IMR-90 (cell line): ENCODE results near the gene BOLL. TPM values are rescaled to one million over a fixed set of nuclear protein-coding genes. Genes with fewer than 3 reads are reported as not detected.
"Not testable (repeated sequence)": the region's sequence is repeated elsewhere in the genome, so short reads cannot be mapped to it uniquely, and the experiment has no call there.

Source experiments
- ATAC-seq: fragments of 200-7000 bp; cut with Tn5 transposase; 2 replicates; pipeline ENCODE4 v1.9.1; 2020; ENCODE audit warnings: low read depth, mild to moderate bottlenecking, moderate library complexity
- Bru-seq: library from RNA; stranded (reverse); fragments of 400-500 nt; gene quantifications from one replicate; lab custom pipeline; 2021; lab: Mats Ljungman, UMichigan
- BruChase-seq, 2 experiments: library from RNA; stranded (reverse); fragments of 400-500 nt; gene quantifications; one replicate each; lab custom pipeline; 2021; lab: Mats Ljungman, UMichigan
- BruUV-seq: library from RNA; stranded (reverse); fragments of 400-500 nt; replicated peaks from 2 replicates; lab custom pipeline; 2021; lab: Mats Ljungman, UMichigan
- CTCF ChIA-PET: fragments of 300-600 bp; formaldehyde crosslinking; extraction: SDS; loops from one replicate; lab custom pipeline; 2021; ENCODE audit warnings: antibody characterized with exemption; lab: Yijun Ruan, JAX
- POLR2A ChIA-PET: fragments of 300-600 bp; sonication (Branson Sonifier 250); formaldehyde crosslinking; loops from one replicate; lab custom pipeline; 2022; ENCODE audit warnings: antibody characterized with exemption; ENCODE audit not compliant: unreplicated experiment; lab: Charles Lee
- DNase-seq: peaks from one replicate; pipeline ENCODE4 v3.0.0; 2013
- H2AFZ ChIP-seq: replicated peaks from 2 replicates; pipeline ENCODE3; 2013; ENCODE audit warnings: low read length, mild to moderate bottlenecking; ENCODE audit not compliant: poor library complexity
- H2AK5ac ChIP-seq: 2 replicates; pipeline ENCODE4 v1.6.1; 2013; ENCODE audit warnings: low read depth, low read length, inconsistent platforms
- H2AK9ac ChIP-seq: replicated peaks from 2 replicates; pipeline ENCODE3; 2013; ENCODE audit warnings: mild to moderate bottlenecking, low read depth, low read length, moderate library complexity; ENCODE audit not compliant: poor library complexity
- H2BK120ac ChIP-seq: 2 replicates; pipeline ENCODE4 v1.6.1; 2013; ENCODE audit warnings: low read depth, low read length, inconsistent platforms
- H2BK15ac ChIP-seq: 3 replicates; pipeline ENCODE4 v1.6.1; 2013; ENCODE audit warnings: low read depth, low read length, inconsistent platforms
- H2BK20ac ChIP-seq: 2 replicates; pipeline ENCODE4 v1.6.1; 2013; ENCODE audit warnings: low read depth, mild to moderate bottlenecking, inconsistent platforms, low read length, moderate library complexity
- H2BK5ac ChIP-seq: 2 replicates; pipeline ENCODE4 v1.6.1; 2013; ENCODE audit warnings: mild to moderate bottlenecking, low read depth, low read length, inconsistent platforms; ENCODE audit not compliant: poor library complexity, severe bottlenecking
- H3K14ac ChIP-seq: replicated peaks from 2 replicates; pipeline ENCODE4 v1.6.1; 2013; ENCODE audit warnings: low read depth, low read length, inconsistent platforms
- H3K18ac ChIP-seq: 2 replicates; pipeline ENCODE4 v1.6.1; 2013; ENCODE audit warnings: low read depth, low read length, control low read depth
- H3K23ac ChIP-seq: 2 replicates; pipeline ENCODE4 v1.6.1; 2013; ENCODE audit warnings: low read depth, low read length, inconsistent platforms
- H3K27ac ChIP-seq: 2 replicates; pipeline ENCODE4 v1.5.1; 2013; ENCODE audit warnings: mild to moderate bottlenecking, control low read depth, low read length; ENCODE audit not compliant: insufficient read depth
- H3K27me3 ChIP-seq: 2 replicates; pipeline ENCODE4 v1.6.1; 2013; ENCODE audit warnings: low read length; ENCODE audit not compliant: control insufficient read depth, insufficient read depth
- H3K36me3 ChIP-seq: 2 replicates; pipeline ENCODE4 v1.6.1; 2013; ENCODE audit warnings: low read length, mixed read lengths; ENCODE audit not compliant: control insufficient read depth, insufficient read depth
- H3K4ac ChIP-seq: 2 replicates; pipeline ENCODE4 v1.6.1; 2013; ENCODE audit warnings: low read depth, low read length, inconsistent platforms
- H3K4me1 ChIP-seq: 2 replicates; pipeline ENCODE4 v1.6.1; 2013; ENCODE audit warnings: low read length, mixed read lengths; ENCODE audit not compliant: control insufficient read depth, insufficient read depth
- H3K4me2 ChIP-seq: 2 replicates; pipeline ENCODE4 v1.6.1; 2013; ENCODE audit warnings: low read depth, mild to moderate bottlenecking, control low read depth, low read length, moderate library complexity
- H3K4me3 ChIP-seq: 2 replicates; pipeline ENCODE4 v1.5.1; 2013; ENCODE audit warnings: low read depth, mild to moderate bottlenecking, control low read depth, low read length, moderate library complexity; ENCODE audit not compliant: insufficient read depth
- H3K56ac ChIP-seq: 2 replicates; pipeline ENCODE4 v1.6.1; 2013; ENCODE audit warnings: low read length, inconsistent platforms; ENCODE audit not compliant: insufficient read depth; ENCODE audit errors: extremely low read depth
- H3K79me1 ChIP-seq, 2 experiments: 2 replicates each; pipeline ENCODE4 v1.6.1; 2013; ENCODE audit warnings: low read length in 2 of 2, inconsistent platforms in 1 of 2, low read depth in 1 of 2
- H3K9ac ChIP-seq: 2 replicates; pipeline ENCODE4 v1.6.1; 2013; ENCODE audit warnings: low read depth, low read length, control low read depth
- H3K9me1 ChIP-seq: 2 replicates; pipeline ENCODE4 v1.6.1; 2013; ENCODE audit warnings: low read length, inconsistent platforms; ENCODE audit not compliant: insufficient read depth
- H3K9me3 ChIP-seq: 2 replicates; pipeline ENCODE4 v1.6.1; 2013; ENCODE audit warnings: low read length; ENCODE audit not compliant: control insufficient read depth, insufficient read depth
- H4K20me1 ChIP-seq: 2 replicates; pipeline ENCODE4 v1.6.1; 2013; ENCODE audit warnings: low read length, inconsistent platforms; ENCODE audit not compliant: insufficient read depth
- H4K5ac ChIP-seq: 2 replicates; pipeline ENCODE4 v1.6.1; 2013; ENCODE audit warnings: mild to moderate bottlenecking, low read depth, low read length, control low read depth
- H4K8ac ChIP-seq, 2 experiments: 2 replicates each; pipeline ENCODE4 v1.6.1; 2013; ENCODE audit warnings: low read depth in 2 of 2, low read length in 2 of 2, control low read depth in 1 of 2, inconsistent platforms in 1 of 2
- H4K91ac ChIP-seq: 2 replicates; pipeline ENCODE4 v1.6.1; 2013; ENCODE audit warnings: low read depth, low read length, inconsistent platforms; ENCODE audit not compliant: insufficient read depth
- MAFK ChIP-seq: IDR thresholded peaks from 2 replicates; pipeline ENCODE4 v1.6.1; 2012; ENCODE audit warnings: low read depth, low read length, improper control_type of control experiment
- RCOR1 ChIP-seq: IDR thresholded peaks from 2 replicates; pipeline ENCODE4 v1.6.1; 2012; ENCODE audit warnings: mild to moderate bottlenecking, low read length, improper control_type of control experiment; ENCODE audit not compliant: insufficient replicate concordance
- SMC3 ChIP-seq: fragments of 150-350 bp; IDR thresholded peaks from 2 replicates; pipeline ENCODE4 v1.6.1; 2016; ENCODE audit warnings: low read depth, mild to moderate bottlenecking, antibody characterized with exemption, low read length, moderate library complexity
- WGBS, 2 experiments: methylation state at CpG; one replicate each; pipeline versions ENCODE4 v1.1.5 to v1.1.7; 2013; ENCODE audit warnings: missing lambda C conversion rate in 2 of 2; ENCODE audit not compliant: insufficient read length in 1 of 2; ENCODE audit errors: extremely low coverage in 2 of 2; 5-methylcytosine and 5-hydroxymethylcytosine counted together
- dilution Hi-C: fragments of 300-500 bp; cut with HindIII; formaldehyde crosslinking; loops from one replicate; pipeline ENCODE4 v1.14.3; 2018; ENCODE audit warnings: low sequenced_read_pairs; ENCODE audit not compliant: unreplicated experiment
- in situ Hi-C: fragments of 300-500 bp; cut with MboI; formaldehyde crosslinking; loops from 3 replicates; pipeline ENCODE4 v1.14.3; 2019; ENCODE audit warnings: low sequenced_read_pairs, inconsistent platforms, mixed read lengths
- intact Hi-C: fragments of 100-400 bp; cut with micrococcal nuclease; formaldehyde crosslinking; loops from 2 replicates; pipeline ENCODE4 v1.10.0; 2022
- long read RNA-seq: library from polyadenylated mRNA; unstranded; transcript quantifications from one replicate; pipeline ENCODE4 v2.0.0, GENCODE V29; 2021; ENCODE audit not compliant: unreplicated experiment
- polyA plus RNA-seq, 3 experiments: library from polyadenylated mRNA; depleted of rRNA; stranded (reverse); fragments of >200 nt; gene quantifications; 2 replicates each; pipeline ENCODE4 v1.2.3, GENCODE V29; 2012; ENCODE audit warnings: low replicate concordance in 1 of 3
- total RNA-seq: library from RNA; depleted of rRNA; stranded (reverse); fragments of >200 nt; gene quantifications from 2 replicates; pipeline ENCODE4 v1.2.3, GENCODE V29; 2012; rRNA removed

Gene BOLL
- total RNA-seq (not detected in 2 replicates), polyA plus RNA-seq (2012; rRNA removed) (not detected in 2 replicates), Bru-seq, nascent RNA (not detected), BruChase-seq, experiment 1, labeled RNA remaining after a 6-hour chase (percentile 4 among the genes with signal in this experiment), BruChase-seq, experiment 2, labeled RNA remaining after a 2-hour chase (percentile 3 among the genes with signal in this experiment)
- not detected in 2 replicates for polyA plus RNA-seq (2012; cell fraction: cytosol; rRNA removed)
- not detected in 2 replicates for polyA plus RNA-seq (2012; cell fraction: nucleus; rRNA removed; ENCODE audit: low replicate concordance)
- long read RNA-seq = 0 reads

- CTCF ChIA-PET = no interaction called here
- intact Hi-C loops (no loop called here), dilution Hi-C loops (no loop called here), in situ Hi-C loops (no loop called here)
- WGBS, 2 experiments = 67% methylated on average over 3 of the region's 80 CpGs; no CpG with 5 or more reads in 1 of the 2 experiments
- H2BK5ac ChIP-seq = no peak within 1 kb of the TSS
- no peak for ATAC-seq
- TF ChIP-seq SMC3 = no peak
- no peak for TF ChIP-seq RCOR1
- no peak for TF ChIP-seq MAFK
- H3K4me2 ChIP-seq = no peak within 1 kb of the TSS; the same call in 1 of the 2 replicates
- H3K4ac ChIP-seq = no peak within 1 kb of the TSS
- no peak within 1 kb of the TSS for H3K9ac ChIP-seq
- H2AK5ac ChIP-seq = no peak within 1 kb of the TSS
- peaks cover 12% of the 10 kb centered on the region for H3K27me3 ChIP-seq
- peak within 1 kb of the TSS; percentile 79 for H2AFZ ChIP-seq
- H3K36me3 ChIP-seq = no peaks in the 10 kb centered on the region
- POLR2A ChIA-PET = no interaction called here
- H4K91ac ChIP-seq = no peak within 1 kb of the TSS
- no peak within 1 kb of the TSS for H3K27ac ChIP-seq
- no peak within 1 kb of the TSS for H3K14ac ChIP-seq
- no peak within 1 kb of the TSS for H3K18ac ChIP-seq
- no peak within 1 kb of the TSS for H2BK15ac ChIP-seq
- no peak within 1 kb of the TSS for H4K8ac ChIP-seq
- no peaks in the 10 kb centered on the region for H3K9me3 ChIP-seq
- no peaks in the 10 kb centered on the region for H3K79me1 ChIP-seq
- H2BK120ac ChIP-seq = no peak within 1 kb of the TSS
- no peaks in the 10 kb centered on the region for H3K9me1 ChIP-seq
- H4K5ac ChIP-seq = no peak within 1 kb of the TSS
- no peak for DNase-seq
- no peak within 1 kb of the TSS for H3K23ac ChIP-seq
- H2AK9ac ChIP-seq = no peak within 1 kb of the TSS
- no peaks in the 10 kb centered on the region for H4K20me1 ChIP-seq
- no peak within 1 kb of the TSS for H3K4me3 ChIP-seq
- no peaks in the 10 kb centered on the region for H3K4me1 ChIP-seq
- BruUV-seq = no TSS peak
- H3K56ac ChIP-seq = no peak within 1 kb of the TSS
- no peak within 1 kb of the TSS for H2BK20ac ChIP-seq
Observed at GRCh38 chr2:197784956-197785941, at the start of gene BOLL. Gene BOLL (minus strand): TSS chr2:197785319. CDS start chr2:197781850, 3,469 bp downstream.

GRCh38 chr2:197834771-197835170 lies 49.7 kb upstream of the BOLL start:
- in situ Hi-C loops, H3K4ac ChIP-seq, POLR2A ChIA-PET, H3K14ac ChIP-seq, H3K4me3 ChIP-seq, H3K56ac ChIP-seq, H2BK20ac ChIP-seq, H4K91ac ChIP-seq, H3K27me3 ChIP-seq, H2AK9ac ChIP-seq, H3K27ac ChIP-seq, H3K36me3 ChIP-seq, H3K4me1 ChIP-seq, H2AK5ac ChIP-seq, intact Hi-C loops, H4K8ac ChIP-seq, H3K23ac ChIP-seq, H3K79me1 ChIP-seq, H3K9me3 ChIP-seq, H2BK15ac ChIP-seq, H3K9ac ChIP-seq, DNase-seq, H4K20me1 ChIP-seq, H2BK120ac ChIP-seq, H3K9me1 ChIP-seq, BruUV-seq, H4K5ac ChIP-seq, H2BK5ac ChIP-seq, H3K4me2 ChIP-seq, H3K18ac ChIP-seq, ATAC-seq, H2AFZ ChIP-seq, dilution Hi-C loops: not testable (repeated sequence)
- no CpG with 5 or more reads among the region's 2 CpGs for WGBS, 2 experiments
- CTCF ChIA-PET = interaction anchor here (0.7 kb wide), 1 partner anchor 11 kb away, joined by 3 read pairs; no protein-coding TSS in a partner anchor
